Measurements from ENCODE around the gene EEF1AKMT3.

EEF1AKMT3 gene

GRCh38 chr12:57772429-57773322 is at the start of gene EEF1AKMT3:
TSS of gene EEF1AKMT3 (plus strand) at chr12:57772614. CDS start at chr12:57772725, 111 bp downstream.
- DNase-seq (ENCODE audit: low read depth), result no peak

DNA sequence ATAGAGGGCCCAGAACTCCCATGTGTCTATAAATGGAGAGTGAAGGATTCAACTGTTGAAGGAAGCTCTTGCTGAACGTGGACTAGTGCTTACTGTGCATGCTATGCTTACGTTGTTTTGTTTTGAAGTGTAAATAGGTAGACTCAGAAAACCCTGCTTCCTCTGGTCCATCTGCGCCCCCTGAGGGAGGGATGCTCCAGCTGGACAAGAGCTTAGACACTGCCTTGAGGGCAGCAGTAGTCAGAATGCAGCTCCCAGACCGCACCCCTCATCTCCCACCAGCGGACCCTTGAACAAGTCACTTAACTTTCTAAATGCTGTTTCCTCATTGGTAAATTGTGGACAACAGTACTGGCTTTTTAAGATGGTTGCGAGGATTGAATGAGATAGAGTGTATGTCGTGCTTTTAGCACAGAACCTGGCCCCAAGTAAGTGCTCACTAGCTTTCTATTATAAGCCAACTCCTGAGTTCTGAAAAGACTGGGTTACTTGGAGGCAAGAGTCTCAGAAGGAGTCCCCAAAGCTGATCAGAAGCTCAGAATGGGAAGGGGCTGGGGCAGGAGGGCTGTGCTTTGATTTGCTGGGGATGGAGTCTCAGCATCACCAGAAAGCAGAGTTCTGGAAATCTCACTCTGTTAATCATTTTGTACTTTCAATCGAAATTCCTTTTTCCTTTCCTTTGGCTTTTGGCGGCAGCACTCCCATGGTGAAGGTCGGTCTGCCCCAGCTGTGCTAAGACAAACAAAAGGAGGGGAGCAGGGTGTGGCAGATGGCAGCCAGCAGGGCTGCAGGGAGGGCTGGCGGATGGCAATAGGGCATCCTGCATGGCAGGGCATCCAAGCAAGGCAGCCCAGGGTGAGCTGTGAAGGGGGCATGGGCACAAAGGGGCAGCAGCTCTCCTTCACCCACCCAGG is 49.4 kb upstream of the EEF1AKMT3 start:
- DNase-seq (ENCODE audit: low read depth), result no peak

GRCh38 chr12:57723630-57723962 is 48.8 kb upstream of the EEF1AKMT3 start:
- DNase-seq (ENCODE audit: low read depth), result no peak

- no peak for DNase-seq (ENCODE audit: low read depth)
These were observed 48.1 kb upstream of the EEF1AKMT3 start for GRCh38 chr12:57724003-57724935.

DNA sequence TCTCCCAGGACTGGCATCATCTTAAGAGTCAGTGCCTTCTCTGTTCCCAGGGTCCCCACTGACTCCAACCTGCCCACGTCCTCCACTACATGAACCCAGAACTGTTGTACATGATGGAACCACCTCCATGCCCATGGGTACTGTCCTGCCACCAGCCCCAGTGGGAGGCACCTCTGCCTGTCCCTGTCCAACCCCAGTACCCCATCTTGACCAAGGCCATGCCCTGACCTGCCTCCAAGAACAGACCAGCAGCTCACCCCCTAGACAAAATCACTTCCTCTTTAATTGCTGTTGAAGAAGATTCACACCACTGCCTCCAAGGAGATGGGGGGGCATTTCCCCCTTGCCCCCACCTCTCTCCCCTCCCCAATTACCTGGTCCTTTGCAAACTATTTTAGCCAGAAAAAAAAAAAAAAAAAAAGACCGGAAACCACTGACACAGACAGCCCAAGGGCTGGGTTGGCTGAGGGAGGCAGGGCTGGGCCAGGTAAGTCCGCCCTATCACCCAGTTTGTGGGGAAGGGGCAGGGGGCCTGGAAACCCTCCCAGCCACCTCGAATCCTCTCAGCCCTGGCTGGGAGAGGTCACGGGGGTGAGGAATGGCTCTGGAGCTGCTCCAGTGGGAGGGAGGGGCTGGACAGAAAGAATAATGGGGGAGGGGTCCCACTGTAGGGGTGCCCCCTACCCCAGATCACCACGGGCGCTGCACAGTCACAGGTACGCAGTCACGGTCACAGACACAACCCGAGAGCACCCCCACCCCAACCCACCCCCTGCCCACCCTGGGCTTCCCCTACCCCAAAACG is 47.3 kb upstream of the EEF1AKMT3 start:
- DNase-seq (ENCODE audit: low read depth), result no peak

GRCh38 chr12:57725851-57726150 is 46.6 kb upstream of the EEF1AKMT3 start:
- no peak for DNase-seq (ENCODE audit: low read depth)

DNA sequence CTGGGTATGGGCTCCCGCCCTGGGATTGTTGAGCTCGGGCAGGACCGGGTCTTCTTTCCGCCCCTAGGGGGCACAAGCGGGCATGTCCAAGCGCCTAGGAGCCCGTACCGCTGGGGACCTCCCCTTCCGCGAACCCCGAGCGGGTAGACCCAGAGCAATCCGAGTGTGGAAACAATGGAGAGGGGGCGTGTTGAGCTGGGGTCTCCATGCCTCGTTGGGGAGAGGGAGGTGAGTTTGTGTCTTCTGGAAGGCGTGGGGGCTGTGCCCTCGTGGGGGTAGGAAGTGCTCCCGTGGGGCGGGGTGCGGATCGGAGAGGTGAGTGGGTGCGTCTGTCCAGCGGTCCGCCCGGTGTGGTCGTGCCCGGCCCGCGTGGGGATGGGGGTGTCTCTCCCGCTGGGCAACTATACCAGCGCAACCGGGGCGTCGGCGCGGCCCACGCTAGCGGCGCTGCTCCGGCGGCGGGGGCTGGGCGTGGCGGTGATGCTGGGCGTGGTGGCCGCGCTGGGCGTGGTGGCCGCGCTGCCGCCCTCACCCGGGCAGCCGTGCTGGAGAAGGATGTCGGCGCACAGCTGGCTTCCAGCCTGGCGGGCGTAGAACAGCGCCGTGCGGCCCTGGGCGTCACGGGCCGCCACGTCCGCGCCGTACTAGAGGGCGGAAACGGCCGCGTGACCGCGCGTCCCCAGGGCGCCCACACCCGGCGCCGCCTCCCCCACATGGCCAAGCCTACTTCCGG is 46.1 kb upstream of the EEF1AKMT3 start:
- no peak for DNase-seq (ENCODE audit: low read depth)

DNA sequence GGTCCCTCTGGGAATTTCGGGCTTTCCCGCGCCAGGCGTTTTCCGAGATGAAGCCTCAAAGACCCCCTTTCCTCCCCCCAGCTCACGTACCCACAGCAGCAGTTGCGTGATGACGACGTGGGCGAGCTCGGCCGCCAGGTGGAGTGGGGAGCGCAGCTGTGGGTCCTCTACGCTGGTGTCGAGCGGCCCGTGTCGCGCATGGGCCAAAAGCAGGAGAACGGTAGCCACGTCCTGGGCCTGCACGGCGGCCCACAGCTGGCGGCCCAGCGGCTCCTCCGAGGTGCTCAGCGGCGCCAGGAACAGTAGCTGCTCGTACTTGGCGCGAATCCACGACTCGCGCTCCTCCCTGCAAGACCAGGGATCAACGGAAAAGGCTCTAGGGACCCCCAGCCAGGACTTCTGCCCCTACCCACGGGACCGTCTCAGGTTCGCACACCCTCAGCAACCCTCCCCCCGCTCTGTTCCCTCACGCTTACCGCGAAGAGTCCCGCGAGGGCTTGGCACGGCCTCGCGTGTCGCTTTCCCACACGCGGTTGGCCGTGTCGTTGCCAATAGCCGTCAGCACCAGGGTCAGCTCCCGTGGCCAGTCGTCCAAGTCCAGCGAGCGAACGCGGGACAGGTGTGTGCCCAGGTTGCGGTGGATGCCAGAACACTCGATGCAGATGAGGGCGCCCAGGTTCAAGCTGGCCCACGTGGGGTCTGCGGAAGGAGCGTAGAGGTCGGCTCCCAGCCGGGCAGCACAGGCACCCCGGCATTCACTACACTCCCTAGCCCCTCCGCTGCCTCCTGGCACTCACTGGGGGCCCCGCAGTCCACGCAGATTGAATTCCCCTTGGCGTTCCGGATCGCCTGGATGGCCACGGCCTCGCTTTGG is 45.3 kb upstream of the EEF1AKMT3 start:
- no peak for DNase-seq (ENCODE audit: low read depth)

- no peak for DNase-seq (ENCODE audit: low read depth)
These were observed 44.5 kb upstream of the EEF1AKMT3 start for GRCh38 chr12:57727758-57728395.

DNA sequence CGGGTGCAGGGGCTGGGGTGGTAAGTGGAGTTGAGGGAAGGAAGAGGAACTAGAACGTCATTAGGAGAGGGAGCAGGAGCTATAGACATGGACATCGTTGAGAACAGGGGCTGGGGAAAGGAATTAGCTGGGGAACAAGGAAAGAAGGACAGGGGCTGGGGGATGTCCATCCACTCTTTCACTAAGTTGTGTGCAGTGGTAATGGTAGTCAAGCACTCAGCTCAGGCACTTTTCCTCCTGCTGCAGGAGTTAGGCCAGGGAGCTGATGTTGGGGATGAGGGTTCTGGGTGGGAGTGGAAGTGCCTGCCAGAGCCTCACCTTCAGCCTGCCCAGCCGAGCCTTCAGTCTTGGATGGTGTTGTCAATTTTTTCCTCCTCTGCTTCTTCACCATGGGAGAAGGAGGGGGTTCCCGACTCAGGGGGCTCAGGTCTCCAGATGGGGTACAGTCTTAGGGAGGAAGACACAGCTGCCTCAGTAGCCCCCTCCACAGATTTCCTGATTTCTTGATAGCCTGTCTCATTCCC is 43.0 kb upstream of the EEF1AKMT3 start:
- no peak for DNase-seq (ENCODE audit: low read depth)

DNA sequence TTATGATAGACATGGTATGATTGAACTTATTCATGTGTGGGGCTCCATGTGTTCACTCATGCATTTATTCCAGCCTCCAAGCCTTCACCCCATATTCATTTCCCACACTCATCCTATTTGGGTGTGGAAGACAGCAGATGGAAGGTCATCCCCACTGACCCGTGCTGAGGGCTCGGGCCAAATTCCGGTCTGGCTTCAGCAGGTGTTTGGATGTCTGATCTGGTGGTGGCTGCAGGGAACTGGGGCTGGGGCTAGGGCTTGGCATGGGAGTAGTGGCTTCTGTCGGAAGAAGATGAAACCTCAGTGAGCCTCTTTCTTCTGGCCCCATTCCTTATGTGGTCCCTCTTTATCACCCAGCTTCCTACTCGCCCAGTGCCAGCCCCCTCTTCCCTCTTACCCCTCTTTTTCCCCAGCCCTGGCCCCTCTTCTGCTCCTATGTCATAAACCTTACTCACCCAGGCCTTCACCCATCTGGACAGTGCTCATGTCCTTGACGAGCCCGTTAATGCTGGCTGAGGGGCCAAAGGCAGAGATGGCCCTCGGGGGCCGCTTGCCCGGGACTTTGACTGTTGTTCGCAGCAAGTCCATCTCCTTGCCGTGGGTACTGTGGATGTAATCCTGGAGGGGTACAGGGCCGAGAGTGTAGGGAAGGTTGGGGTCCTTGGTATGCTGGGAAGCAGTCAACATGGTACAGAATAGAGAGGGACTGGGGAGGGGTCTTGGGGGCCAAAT is 41.9 kb upstream of the EEF1AKMT3 start:
- no peak for DNase-seq (ENCODE audit: low read depth)

GRCh38 chr12:57731411-57732080 is 40.9 kb upstream of the EEF1AKMT3 start:
- DNase-seq (ENCODE audit: low read depth), result no peak

- DNase-seq (ENCODE audit: low read depth), result no peak
These were observed 40.1 kb upstream of the EEF1AKMT3 start for GRCh38 chr12:57732270-57732669.

DNA sequence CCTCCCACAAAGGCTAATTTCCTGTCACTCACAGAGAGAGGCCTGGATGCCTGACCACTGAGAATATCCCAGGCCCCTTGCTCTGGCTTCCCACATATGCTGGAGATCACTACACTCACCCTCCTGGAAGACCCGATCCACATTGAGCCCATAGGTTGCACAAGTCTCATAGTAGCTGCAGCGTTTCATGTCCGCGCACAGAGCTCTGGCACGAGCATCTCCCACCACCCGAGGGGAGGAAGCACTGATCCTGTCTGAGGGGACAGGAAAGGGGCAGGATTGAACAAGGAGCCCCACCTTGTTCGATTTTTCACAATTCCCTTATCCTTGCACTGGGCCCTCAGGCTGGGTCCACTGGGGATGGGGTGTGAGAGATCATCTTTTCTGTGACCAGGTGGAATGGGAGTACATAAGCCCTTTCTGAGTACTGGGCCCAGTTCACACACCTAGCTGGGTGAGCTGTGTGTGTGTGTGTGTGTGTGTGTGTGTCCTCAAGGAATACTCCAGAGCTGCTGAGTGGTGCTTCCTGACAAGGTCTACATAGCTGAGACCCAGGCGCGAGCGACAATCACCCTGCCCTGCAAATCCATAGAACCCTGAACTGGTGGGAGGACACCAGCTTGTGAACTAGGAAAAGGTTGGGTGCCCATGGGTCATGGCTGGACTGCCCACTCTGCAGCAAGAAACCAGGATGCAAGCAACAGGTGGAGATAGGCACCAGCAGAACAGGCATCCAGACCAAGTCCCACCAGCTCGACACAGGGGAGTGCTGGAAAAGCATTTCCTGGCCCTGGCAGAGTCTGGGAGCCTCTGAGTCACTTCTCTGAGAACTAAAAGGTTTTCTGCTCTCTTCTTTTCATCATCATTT is 39.5 kb upstream of the EEF1AKMT3 start:
- DNase-seq (ENCODE audit: low read depth), result no peak

GRCh38 chr12:57733928-57734327 is 38.5 kb upstream of the EEF1AKMT3 start:
- no peak for DNase-seq (ENCODE audit: low read depth)

GRCh38 chr12:57734591-57734990 is 37.8 kb upstream of the EEF1AKMT3 start:
- no peak for DNase-seq (ENCODE audit: low read depth)

Data from stimulated activated CD4-positive, alpha-beta T cell treated with anti-CD3 and anti-CD28 coated beads, Interleukin-2, amount 100 ng/mL, for 4 hours (primary cell).